Caco-2 (cell line): Measurements from ENCODE around the gene TBXAS1. TPM values are rescaled to one million over a fixed set of nuclear protein-coding genes. Genes with fewer than 3 reads are reported as not detected.

Source experiments
- BruUV-seq: library from RNA; stranded (reverse); fragments of 400-500 nt; replicated peaks from 2 replicates; lab custom pipeline; 2021; lab: Mats Ljungman, UMichigan
- CTCF ChIA-PET: fragments of 300-600 bp; sonication (Branson Sonifier 250); formaldehyde crosslinking; loops from one replicate; lab custom pipeline; 2022; ENCODE audit warnings: antibody characterized with exemption; lab: Charles Lee
- POLR2A ChIA-PET: fragments of 300-600 bp; sonication (Branson Sonifier 250); formaldehyde crosslinking; loops from one replicate; lab custom pipeline; 2022; ENCODE audit warnings: antibody characterized with exemption; lab: Charles Lee
- DNase-seq, 2 experiments: peaks; one replicate each; pipeline versions ENCODE4 v3.0.0 to v3.0.0-alpha.2; 2020 to 2022
- H3K27me3 ChIP-seq: replicated peaks from 2 replicates; pipeline ENCODE4 v1.6.0; 2011; ENCODE audit warnings: low read length; ENCODE audit not compliant: control insufficient read depth, insufficient read depth
- H3K36me3 ChIP-seq: 2 replicates; pipeline ENCODE4 v1.5.1; 2011; ENCODE audit warnings: low read length; ENCODE audit not compliant: control insufficient read depth, insufficient read depth
- H3K4me1 ChIP-seq: fragments of 250-450 bp; sonication (Bioruptor Pico); 2 replicates; pipeline ENCODE4 v1.5.1; 2020; ENCODE audit warnings: mild to moderate bottlenecking
- H3K4me3 ChIP-seq: 2 replicates; pipeline ENCODE4 v1.5.1; 2011; ENCODE audit warnings: low read depth, mild to moderate bottlenecking, control low read depth, low read length
- H3K9me3 ChIP-seq: fragments of 250-450 bp; sonication (Bioruptor Pico); 2 replicates; pipeline ENCODE4 v1.5.1; 2020; ENCODE audit warnings: mild to moderate bottlenecking, moderate library complexity
- H3K27ac Mint-ChIP-seq: one replicate; pipeline ENCODE4 v1.8.0; 2022; ENCODE audit warnings: mixed read lengths; ENCODE audit not compliant: unreplicated experiment
- H3K27me3 Mint-ChIP-seq: one replicate; pipeline ENCODE4 v1.8.0; 2022; ENCODE audit warnings: mixed read lengths; ENCODE audit not compliant: insufficient read depth, unreplicated experiment
- H3K36me3 Mint-ChIP-seq: one replicate; pipeline ENCODE4 v1.8.0; 2022; ENCODE audit warnings: mild to moderate bottlenecking, mixed read lengths; ENCODE audit not compliant: insufficient read depth, unreplicated experiment
- H3K4me1 Mint-ChIP-seq: one replicate; pipeline ENCODE4 v1.8.0; 2022; ENCODE audit warnings: low read depth, mixed read lengths; ENCODE audit not compliant: unreplicated experiment
- H3K4me3 Mint-ChIP-seq: one replicate; pipeline ENCODE4 v1.8.0; 2022; ENCODE audit warnings: mild to moderate bottlenecking, moderate library complexity, mixed read lengths; ENCODE audit not compliant: unreplicated experiment
- H3K9me3 Mint-ChIP-seq: one replicate; pipeline ENCODE4 v1.8.0; 2022; ENCODE audit warnings: mixed read lengths; ENCODE audit not compliant: unreplicated experiment
- CTCF ChIP-seq, 2 experiments: fragments of 200-600 bp in 1 of 2; IDR thresholded peaks; 1 replicate in 1 of 2; 2 replicates in 1 of 2; pipeline versions ENCODE4 v1.5.1 to v1.8.0; 2011 to 2022; ENCODE audit warnings: antibody characterized with exemption in 1 of 2, control low read depth in 1 of 2, inconsistent platforms in 1 of 2, low read depth in 1 of 2, low read length in 1 of 2, mild to moderate bottlenecking in 1 of 2, moderate library complexity in 1 of 2; ENCODE audit not compliant: insufficient read depth in 1 of 2, severe bottlenecking in 1 of 2, unreplicated experiment in 1 of 2
- intact Hi-C: fragments of 100-400 bp; cut with micrococcal nuclease; formaldehyde crosslinking; loops from one replicate; pipeline ENCODE4 v1.10.0; 2022; ENCODE audit not compliant: unreplicated experiment
- total RNA-seq: library from RNA; stranded (reverse); gene quantifications from 2 replicates; pipeline ENCODE4 v1.2.3, GENCODE V29; 2022

The TBXAS1 gene
- total RNA-seq, 1 experiment from 2014 or later = 1.6 TPM

GRCh38 chr7:139848274-139848673 lies 19.2 kb downstream of the TBXAS1 start:
- CTCF ChIA-PET = no interaction called here
- no peaks in the 10 kb centered on the region for H3K27me3 ChIP-seq

GRCh38 chr7:139850906-139851305 lies 21.8 kb downstream of the TBXAS1 start:
- ChIA-PET POLR2A (no interaction called here), CTCF (no interaction called here)
- H3K9me3 Mint-ChIP-seq = peaks cover 11% of the 10 kb centered on the region
- intact Hi-C loops = no loop called here
- no peaks in the 10 kb centered on the region for H3K36me3 Mint-ChIP-seq
- no peak for DNase-seq
- no peaks in the 10 kb centered on the region for H3K4me1 Mint-ChIP-seq
- peaks cover 9% of the 10 kb centered on the region for H3K4me1 ChIP-seq
- no peak overlapping the region for H3K27ac Mint-ChIP-seq
- no TSS peak for BruUV-seq
- peaks cover 8% of the 10 kb centered on the region for H3K9me3 ChIP-seq
- H3K27me3 ChIP-seq = no peaks in the 10 kb centered on the region
- TF ChIP-seq CTCF (IDR thresholded peaks at IDR 0.05; ENCODE audit: insufficient read depth in 1 of 2, low read depth in 1 of 2, low read length in 1 of 2, severe bottlenecking in 1 of 2, unreplicated experiment in 1 of 2) = no peak
- H3K27me3 Mint-ChIP-seq = peaks cover 4% of the 10 kb centered on the region
- H3K4me3 ChIP-seq = no peak overlapping the region
- H3K4me3 Mint-ChIP-seq = no peak overlapping the region
- no peaks in the 10 kb centered on the region for H3K36me3 ChIP-seq

More at GRCh38 chr7:139848274-139848673, 19.2 kb downstream of the TBXAS1 start:
- intact Hi-C loops = no loop called here
- Histone ChIP-seq H3K4me1 (peaks cover 9% of the 10 kb centered on the region), H3K36me3 (no peaks in the 10 kb centered on the region), H3K9me3 (peaks cover 8% of the 10 kb centered on the region), H3K4me3 (no peak overlapping the region)
- Mint-ChIP-seq H3K27ac (no peak overlapping the region), H3K36me3 (no peaks in the 10 kb centered on the region), H3K4me1 (no peaks in the 10 kb centered on the region), H3K27me3 (peaks cover 8% of the 10 kb centered on the region), H3K4me3 (no peak overlapping the region), H3K9me3 (peaks cover 11% of the 10 kb centered on the region)
- no peak for DNase-seq
- no TSS peak for BruUV-seq
- TF ChIP-seq CTCF (IDR thresholded peaks at IDR 0.05; ENCODE audit: insufficient read depth in 1 of 2, low read depth in 1 of 2, low read length in 1 of 2, severe bottlenecking in 1 of 2, unreplicated experiment in 1 of 2) = no peak
- POLR2A ChIA-PET = no interaction called here

- Histone ChIP-seq H3K9me3 (peaks cover 8% of the 10 kb centered on the region), H3K4me1 (peaks cover 9% of the 10 kb centered on the region), H3K4me3 (no peak overlapping the region), H3K27me3 (no peaks in the 10 kb centered on the region), H3K36me3 (no peaks in the 10 kb centered on the region)
- H3K4me1 Mint-ChIP-seq = no peaks in the 10 kb centered on the region
- H3K27ac Mint-ChIP-seq = no peak overlapping the region
- ChIA-PET POLR2A (no interaction called here), CTCF (no interaction called here)
- no peak for DNase-seq
- no peaks in the 10 kb centered on the region for H3K36me3 Mint-ChIP-seq
- H3K27me3 Mint-ChIP-seq = peaks cover 4% of the 10 kb centered on the region
- no TSS peak for BruUV-seq
- TF ChIP-seq CTCF (IDR thresholded peaks at IDR 0.05; ENCODE audit: insufficient read depth in 1 of 2, low read depth in 1 of 2, low read length in 1 of 2, severe bottlenecking in 1 of 2, unreplicated experiment in 1 of 2) = no peak
- peaks cover 11% of the 10 kb centered on the region for H3K9me3 Mint-ChIP-seq
- intact Hi-C loops = no loop called here
- no peak overlapping the region for H3K4me3 Mint-ChIP-seq
These were observed 22.9 kb downstream of the TBXAS1 start for GRCh38 chr7:139851770-139852481.
